NCI-H1105 treated with DMSO at 0.1 percent for 48 hours (cell line): Measurements from ENCODE around the gene FLT3.
"Not testable (repeated sequence)": the region's sequence is repeated elsewhere in the genome, so short reads cannot be mapped to it uniquely, and the experiment has no call there.

Source experiments
- DNase-seq: peaks from one replicate; lab custom pipeline; 2025; lab: John Stamatoyannopoulos, UW

The FLT3 gene

DNA sequence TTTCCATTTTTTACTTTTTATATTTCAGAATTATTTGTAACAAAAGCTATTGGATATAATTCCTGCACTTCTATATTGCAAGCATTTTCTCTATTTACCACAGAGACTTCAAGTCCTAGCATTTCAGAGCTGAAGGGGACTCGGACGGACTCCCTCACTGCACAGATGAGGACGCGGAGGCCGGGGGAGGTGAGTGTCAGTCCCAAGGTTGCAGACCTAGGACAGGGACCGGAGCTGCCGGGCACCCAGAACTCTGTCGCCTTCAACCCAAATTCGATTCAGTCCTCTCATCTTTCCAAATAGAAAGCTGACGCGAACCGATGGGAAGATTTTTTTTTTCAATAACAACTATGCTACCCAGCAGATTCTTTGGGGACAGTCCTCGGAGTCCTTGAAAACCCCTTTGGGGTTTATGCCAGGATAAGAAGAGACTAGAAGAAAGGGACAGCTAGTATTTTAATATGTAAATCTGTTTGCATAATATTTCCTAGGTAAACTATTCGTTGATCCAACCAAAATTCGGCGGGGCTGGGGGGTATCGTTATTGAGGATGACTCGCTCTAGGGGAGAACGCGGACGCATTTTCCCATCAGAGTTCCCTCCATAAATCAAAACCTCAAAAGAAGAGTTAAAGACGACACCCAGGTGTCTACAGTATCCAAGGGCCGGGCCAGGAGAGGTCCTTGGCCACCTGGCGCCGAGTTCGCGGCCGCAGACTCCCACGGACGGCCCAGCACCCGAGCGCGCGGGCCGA lies 803 bp downstream of the FLT3 start:
- DNase-seq = no peak

DNA sequence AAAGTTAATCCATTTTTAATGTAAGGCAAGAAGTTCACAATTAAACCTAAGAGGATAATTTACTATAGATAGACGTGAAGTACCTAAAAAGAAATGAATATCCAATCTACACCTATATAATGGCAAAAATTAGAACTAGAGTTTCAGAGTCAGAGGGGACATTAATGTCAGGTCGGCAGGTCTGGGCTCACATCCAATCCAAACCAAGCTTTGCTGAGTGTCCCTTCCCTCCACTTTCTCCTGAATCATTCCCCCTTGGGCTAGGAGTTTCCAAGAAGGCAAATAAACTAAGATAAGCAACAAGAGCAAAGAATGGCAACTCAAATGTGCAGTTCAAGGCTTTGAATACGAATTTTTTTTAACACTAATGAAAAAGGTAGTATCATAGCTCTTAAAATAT lies 2.9 kb downstream of the FLT3 start:
- no peak for DNase-seq

DNA sequence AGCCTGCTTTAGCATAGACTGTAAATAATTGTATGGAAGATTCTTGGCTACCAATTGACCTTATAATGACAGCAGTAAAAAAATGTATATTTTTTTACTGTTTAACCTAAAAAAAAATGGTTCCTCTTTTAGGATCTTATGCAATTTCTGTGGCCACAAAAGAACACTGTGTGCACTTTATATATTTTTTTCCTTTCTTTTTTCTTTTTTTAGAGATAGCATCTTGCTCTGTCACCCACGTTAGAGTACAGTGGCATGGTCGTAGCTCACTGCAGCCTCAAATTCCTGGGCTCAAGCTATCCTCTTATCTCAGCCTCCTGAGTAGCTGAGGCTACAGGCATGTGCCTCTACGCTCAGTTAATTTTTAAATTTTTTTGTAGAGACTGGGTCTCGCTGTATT lies 6.1 kb downstream of the FLT3 start:
- DNase-seq = no peak

DNA sequence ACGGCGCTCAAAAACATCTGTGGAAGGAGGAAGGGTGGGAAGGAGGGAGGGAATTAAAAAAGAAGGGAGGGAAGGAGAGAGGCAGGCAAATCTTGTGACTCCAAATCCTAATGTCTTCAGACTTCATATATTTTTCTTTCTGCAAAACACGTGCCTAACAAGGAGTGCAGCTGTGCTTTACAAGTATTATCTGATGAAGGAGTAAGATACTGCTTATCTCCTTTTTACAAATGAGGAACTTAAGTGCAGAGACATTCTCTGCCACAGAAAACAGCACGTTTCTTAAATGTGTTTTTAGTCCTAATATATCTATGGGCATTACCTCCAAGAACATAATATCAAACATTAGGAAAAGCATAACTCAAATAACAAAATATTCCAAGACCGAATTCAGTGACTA lies 6.5 kb downstream of the FLT3 start:
- no peak for DNase-seq

DNA sequence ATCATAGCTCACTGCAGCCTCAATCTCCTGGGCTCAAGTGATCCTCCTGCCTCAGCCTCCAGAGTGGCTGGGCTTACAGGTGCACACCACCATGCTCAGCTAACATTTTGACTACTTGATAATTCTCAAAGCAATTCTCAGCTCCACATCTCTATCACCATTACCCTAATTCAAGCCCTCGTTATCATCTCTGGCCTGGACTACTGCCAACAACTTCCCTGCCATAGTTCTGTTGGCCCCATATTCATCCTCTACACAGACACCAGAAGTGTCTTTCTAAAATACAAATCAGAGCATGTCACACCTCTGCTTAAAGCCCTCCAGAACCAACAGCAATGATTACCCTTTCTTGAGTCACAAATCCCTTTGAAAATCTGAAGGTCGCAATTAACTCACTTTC lies 7.9 kb downstream of the FLT3 start:
- no peak for DNase-seq

DNA sequence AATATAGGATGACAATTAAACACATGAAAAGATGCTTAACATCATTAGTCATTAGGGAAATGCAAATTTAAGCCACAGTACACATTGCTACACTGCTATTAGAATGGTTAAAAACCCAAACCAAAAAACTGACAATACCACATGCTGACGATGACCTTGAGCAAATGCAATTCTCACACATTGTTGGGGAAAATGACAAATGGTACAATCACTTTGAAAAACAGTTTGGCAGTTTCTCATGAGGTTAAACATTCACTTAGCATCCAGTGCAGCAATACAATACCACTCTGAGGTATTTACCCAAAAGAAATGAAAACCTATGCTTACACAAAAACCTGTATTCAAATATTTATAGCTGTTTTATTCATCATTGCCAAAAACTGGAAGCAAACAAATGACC lies 11.3 kb downstream of the FLT3 start:
- DNase-seq = no peak

DNA sequence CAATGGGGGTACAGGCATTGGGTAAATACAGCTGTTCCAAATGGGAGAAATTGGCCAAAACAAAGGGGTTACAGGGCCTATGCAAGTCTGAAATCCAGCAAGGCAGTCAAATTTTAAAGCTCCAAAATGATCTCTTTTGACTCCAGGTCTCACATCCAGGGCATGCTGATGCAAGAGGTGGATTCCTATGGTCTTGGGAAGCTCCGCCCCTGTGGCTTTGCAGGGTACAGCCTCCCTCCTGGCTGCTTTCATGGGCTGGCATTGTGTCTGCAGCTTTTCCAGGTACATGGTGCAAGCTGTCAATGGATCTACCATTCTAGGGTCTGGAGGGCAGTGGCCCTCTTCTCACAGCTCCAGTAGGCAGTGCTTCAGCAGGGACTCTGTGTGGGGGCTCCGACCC lies 22.6 kb downstream of the FLT3 start:
- DNase-seq = not testable (repeated sequence)

DNA sequence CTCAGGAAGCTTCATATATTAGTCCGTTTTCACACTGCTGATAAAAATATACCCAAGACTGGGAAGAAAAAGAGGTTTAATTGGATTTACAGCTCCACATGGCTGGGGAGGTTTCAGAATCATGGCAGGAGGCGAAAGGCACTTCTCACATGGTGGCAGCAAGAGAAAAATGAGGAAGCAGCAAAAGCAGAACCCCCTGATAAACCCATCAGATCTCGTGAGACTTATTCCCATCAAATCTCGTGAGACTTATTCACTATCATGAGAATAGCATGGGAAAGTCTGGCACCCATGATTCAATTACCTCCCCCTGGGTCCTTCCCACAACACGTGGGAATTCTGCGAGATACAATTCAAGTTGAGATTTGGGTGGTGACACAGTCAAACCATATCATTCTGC lies 23.1 kb downstream of the FLT3 start:
- no peak for DNase-seq

DNA sequence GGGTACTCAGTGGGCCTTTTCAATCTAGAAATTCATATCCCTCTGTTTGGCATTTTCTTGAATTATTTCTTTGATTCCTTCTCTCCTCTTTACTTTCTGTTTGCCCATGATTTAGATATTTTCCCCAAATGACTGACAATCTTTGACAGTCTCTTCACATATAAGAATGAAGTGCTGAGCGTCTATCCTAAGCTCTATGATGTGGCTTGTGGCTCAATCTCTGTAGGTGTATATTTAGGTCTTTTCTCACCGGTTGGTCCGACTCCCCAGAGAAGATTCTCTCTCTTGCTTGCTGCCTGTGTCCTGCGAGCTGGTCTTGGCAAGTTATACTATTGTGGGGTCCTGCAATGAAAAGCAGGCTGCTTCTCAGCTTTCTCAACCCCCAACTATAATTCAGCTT lies 29.0 kb downstream of the FLT3 start:
- no peak for DNase-seq

DNA sequence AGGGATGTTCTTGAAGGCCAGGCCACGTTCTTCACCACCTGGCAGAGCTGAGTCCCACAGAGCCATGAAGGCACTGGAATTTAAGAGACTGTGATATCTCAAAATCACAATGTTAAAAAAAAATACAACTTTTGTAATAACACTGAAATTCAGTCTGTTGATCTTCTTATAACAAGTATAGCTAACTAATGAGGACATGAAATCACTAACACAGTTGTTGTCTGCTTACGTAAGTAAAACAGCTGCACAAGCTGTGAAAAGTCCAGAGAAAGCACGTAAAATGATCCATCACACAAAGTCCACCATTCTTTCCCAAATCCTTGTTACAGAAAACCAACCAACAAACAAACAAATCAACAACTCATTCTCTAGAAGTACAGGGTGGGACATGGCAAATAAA lies 32.9 kb downstream of the FLT3 start:
- no peak for DNase-seq

DNA sequence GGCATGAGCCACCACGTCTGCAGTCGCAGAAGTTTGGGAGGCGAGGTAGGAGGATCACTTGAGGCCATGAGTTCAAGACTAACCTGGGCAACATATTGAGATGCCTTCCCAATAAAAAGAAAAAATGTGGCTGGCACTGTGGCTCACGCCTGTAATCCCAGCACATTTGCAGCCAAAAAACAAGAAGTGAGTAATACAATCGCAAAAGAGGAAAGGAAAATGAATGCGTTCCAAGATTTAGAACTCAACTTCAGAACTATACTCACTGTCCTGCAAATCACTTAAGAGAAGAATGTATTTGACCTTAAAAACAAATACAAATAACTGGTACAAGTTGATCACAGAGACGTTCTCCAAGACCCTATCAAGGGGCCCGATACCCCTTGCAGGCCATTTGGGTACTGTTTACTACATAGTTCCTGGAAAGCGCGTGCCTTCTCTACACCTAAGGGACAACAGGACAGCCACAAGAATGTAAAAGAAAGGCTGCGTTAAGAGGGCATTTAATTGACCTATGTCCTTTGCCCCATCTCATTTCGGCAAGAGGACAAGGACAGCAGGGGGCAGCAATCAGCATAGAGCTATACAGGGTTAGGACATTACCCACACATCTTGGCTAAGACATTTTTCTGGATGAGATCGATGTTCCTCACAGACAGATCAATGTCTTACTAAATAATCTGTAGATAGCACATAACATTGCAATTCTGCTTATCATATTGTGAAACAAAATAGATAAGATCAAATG lies 41.3 kb downstream of the FLT3 start:
- DNase-seq = no peak

DNA sequence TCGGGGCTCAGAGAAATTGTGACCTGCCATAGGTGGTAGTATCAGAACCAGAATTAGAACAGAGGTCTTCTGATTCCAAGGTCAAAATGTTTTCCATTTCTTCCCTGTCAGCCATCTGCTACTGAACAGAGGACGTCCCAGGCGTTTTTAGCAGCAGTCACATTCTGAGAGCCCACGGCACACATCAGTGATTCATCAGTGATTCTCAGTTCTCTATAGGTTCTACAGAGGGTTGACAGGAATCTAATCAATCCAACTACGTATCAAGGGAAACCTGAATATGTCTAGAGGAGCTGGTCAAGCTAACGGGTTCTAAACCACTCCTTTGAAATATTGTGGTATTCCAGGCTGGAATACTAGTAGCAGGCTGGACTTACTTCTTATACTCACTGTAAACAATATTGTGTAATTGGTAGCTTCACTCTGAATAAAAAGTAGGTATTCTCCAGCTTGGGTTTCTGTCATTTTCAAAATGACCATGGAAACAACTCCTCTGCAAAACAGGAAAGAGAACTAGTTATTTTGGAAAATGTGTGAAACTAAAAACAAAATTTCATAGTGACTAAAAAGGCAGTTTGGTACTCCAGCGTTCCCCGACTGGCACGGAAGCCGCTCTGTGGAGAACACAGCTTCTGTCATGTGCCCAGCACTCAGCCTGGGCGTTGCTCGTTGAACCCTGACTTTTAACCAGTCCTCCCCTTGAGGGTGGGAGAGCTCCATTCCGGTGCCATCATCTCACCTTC lies 43.2 kb downstream of the FLT3 start:
- DNase-seq = no peak

DNA sequence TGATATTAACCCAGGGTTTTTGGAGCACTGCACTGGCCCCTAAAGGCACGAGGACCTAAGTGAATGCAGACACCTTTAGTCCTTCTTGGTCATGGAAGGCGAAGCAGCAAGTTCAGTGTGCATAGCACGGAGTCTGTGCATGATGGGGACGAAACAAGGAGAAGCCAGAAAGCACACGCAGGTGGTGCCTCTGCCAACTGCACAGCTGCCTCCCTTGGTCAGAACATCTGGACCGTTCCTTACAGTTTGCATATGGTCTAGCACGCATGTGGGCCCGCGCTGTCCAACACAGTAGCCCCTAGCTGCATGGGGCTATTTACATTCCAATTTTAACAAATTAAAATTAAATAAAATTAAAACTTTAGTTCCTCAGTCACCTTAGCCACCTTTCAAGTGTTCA lies 44.0 kb downstream of the FLT3 start:
- DNase-seq = no peak

DNA sequence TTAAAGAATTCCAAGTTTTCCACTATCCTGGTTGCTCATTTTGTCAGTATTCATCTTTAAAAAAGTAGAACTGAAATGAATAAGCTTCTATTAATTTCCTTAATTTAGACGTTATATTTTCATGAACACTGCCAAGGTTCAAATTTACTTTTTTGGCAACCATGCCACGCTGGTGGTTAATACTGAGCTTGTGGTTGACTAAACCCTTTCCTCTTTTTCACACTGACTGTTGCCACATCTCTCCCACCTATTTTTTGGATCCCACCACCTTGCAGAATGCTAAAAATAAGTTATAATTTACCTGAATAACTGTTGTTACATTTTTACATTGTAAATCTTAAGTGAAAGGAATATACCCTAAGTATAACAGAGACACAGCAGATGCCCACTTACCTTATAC lies 45.0 kb downstream of the FLT3 start:
- no peak for DNase-seq

DNA sequence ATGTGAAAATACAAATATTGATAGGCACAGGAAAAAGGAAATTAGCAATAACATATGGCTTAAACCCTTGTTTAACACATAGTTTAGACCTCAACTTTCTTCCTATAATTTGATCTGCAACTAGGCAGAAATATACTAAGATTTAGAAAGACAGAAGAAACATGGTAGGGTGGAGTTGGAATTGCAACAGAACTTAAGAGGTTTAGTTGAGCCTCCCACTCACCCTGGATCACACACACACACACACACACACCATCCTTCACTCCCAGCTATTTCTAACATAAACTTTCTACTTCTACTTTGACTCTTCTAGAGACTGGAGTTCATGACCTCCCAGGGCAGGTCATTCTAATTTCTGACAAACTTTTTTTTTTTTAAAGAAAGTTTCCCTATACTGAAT lies 47.4 kb downstream of the FLT3 start:
- no peak for DNase-seq

DNA sequence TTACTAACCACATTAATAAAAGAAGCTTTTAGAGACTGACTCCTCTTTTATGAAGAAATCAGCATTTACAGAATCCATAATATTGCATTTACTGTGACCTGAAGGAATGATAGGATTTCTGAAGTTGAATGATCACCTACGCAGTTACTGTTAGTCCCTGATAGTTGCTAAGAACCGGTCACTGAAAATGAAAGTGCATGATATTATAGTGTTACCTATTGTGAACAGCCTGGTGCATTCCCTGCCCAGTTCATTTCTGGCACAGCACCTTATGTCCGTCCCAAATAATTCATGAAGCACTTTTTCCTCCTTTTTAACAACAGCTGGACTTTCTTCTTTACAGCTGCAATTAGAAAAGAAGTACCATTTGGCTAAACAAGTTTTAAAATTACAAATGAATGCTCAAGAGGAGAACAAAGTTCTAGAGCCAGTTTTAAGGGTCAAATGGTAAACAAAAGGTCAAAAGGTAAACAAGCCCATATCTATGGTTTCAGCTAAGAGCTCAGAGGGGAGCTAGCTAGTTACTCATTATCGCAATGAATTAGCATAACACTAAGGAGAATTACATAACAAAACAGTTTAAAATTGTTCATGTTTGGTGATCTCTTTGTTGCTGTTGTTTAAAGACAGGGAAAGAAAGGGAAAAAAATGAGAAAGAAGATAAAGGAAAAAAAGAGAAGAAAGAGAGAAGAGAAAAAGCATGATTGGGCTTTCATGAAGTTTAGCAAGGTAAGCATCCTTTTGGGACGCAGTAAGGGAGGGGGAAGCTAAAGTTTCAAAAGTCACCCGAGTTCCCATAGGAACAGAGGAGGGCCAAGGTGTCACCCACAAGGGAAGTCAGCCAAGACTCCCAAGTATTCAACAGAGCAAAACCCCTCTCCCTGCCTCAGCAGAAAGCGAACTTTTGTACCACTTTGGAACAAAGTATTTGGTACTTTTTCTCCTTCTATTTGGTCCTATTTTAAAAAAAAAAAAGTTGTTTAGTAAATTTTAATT lies 50.2 kb downstream of the FLT3 start:
- DNase-seq = no peak

DNA sequence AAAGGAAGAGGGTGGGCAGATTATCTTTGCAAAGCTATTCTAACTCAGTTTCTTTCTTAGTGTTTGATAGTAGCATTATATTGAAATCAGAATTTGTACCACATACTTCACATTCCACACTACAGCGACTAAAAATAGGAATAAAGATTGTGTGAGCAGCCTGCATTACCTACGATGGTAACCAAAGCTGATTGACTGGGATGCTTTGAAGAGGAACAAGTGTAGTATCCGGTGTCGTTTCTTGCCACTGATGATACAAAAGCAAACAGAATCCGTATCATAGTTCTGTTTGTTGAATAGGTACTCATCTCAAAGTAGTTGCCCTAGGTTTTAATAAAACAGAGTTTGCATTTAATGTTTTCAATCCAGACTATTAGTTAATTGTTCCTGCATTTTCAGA lies 51.2 kb downstream of the FLT3 start:
- DNase-seq = no peak

DNA sequence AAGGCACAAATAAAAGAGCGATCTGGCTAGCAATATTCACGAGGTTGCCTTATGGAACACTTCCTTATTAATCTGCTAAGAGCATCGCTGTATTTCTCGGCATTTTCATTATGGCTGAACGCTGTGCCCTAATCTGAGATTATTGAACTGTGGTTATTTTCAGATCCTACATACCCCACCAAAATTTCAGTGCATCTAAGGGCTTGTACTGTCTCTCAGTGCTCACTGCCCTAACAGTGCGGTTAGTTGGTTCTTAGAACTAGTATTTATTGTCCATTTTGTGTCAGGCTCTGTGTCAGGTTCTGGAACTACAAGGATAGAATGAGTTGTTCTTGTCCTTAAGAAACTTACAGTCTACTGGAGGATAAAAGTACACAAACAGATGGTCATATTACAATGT lies 51.6 kb downstream of the FLT3 start:
- DNase-seq = no peak

DNA sequence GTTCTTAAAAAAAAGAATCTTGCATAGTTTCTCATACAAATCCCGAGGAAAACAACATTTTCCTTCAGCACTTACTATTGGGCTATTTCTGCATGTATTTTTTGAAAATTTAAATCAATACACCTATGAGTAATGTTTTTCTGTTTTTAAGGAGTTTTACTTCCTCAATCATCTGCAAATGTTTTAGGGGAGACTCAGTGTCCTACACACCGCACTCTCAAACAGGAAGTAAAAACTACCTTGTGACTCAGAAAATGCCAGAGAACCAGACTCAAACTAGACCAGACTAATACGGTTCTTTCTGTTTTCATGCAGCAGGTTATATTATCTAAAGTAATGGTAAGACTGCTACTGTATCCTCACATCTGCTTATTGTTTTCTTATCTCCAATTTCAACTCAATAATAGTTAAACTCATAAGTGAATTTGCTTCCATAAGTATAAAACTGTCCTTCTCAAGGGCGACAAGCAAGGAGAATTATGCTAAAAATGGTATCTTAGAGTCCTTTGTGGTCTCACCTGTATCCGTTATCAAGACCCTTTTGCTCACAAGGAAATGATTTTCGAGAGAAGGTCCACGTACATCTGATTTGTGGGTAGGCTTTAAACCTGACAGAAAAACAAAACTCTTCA lies 52.5 kb downstream of the FLT3 start:
- no peak for DNase-seq

DNA sequence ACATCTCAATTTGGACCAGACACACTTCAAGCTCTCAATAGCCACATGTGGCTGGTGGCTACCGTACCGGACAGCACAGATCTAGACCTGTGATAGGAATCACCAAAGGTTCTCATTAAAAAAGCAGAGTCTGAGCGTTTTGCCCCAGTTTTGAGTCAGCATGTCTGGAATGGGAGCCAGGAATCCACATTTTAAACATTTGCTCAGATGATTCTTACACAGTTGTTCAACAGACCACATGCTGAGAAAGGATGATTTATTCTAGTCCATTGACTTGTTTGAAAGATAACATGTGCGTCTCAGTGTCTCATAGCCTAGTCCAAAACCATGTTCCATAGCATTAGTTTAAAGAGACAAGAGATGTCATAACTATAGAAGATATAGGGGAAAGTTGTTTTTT lies 53.4 kb downstream of the FLT3 start:
- DNase-seq = no peak

DNA sequence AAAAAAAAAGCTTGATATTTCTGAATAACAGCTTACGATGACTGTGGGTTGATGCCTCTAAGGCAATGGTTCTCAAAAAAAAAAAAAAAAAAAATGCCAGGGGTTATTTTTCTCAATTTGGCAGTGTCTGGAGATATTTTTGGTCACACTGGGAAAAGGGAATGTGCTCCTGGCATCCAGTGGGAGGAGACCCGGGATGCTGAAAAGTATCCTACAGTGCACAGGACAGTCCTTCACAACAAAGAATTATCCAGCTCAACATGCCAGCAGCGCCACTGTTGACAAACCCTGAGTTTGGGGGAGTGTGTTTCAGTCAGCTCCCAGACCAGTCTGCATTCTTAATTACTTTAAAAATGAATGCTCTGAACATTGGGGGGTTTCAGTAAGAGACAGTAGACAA lies 54.5 kb downstream of the FLT3 start:
- no peak for DNase-seq
